SK-N-SH (cell line): ENCODE data around the gene CIITA. TPM values are rescaled to one million over a fixed set of nuclear protein-coding genes. Genes with fewer than 3 reads are reported as not detected.

Source experiments
- CTCF ChIA-PET: fragments of 300-600, 350-600 bp; formaldehyde crosslinking; extraction: SDS; loops from one replicate; lab custom pipeline; 2021; lab: Yijun Ruan, JAX
- POLR2A ChIA-PET: fragments of 350-600 bp; sonication (Branson Sonifier 250); formaldehyde crosslinking; extraction: SDS; loops from one replicate; lab custom pipeline; 2020; ENCODE audit warnings: antibody characterized with exemption, inconsistent platforms; lab: Yijun Ruan, JAX
- DNase-seq: peaks from one replicate; pipeline ENCODE4 v3.0.0; 2012
- H2AFZ ChIP-seq: fragments of 200-600 bp; sonication (generic); 2 replicates; pipeline ENCODE4 v1.8.1; 2016; ENCODE audit warnings: antibody characterized with exemption, mild to moderate bottlenecking, low read depth
- H3F3A ChIP-seq: fragments of 200-600 bp; sonication (generic); replicated peaks from 2 replicates; pipeline ENCODE3; 2016; ENCODE audit warnings: antibody characterized with exemption, mild to moderate bottlenecking; ENCODE audit not compliant: insufficient read depth
- H3K27ac ChIP-seq, 2 experiments: fragments of 200-500 bp in 1 of 2; fragments of 200-600 bp in 1 of 2; sonication (Bioruptor generic) in 1 of 2; sonication (generic), shearing (Covaris generic) in 1 of 2; 2 replicates each; pipeline versions ENCODE4 v1.5.1 to v1.6.1; 2014 to 2016; ENCODE audit warnings: low read depth in 2 of 2, inconsistent platforms in 1 of 2, low read length in 1 of 2, mild to moderate bottlenecking in 1 of 2, mixed read lengths in 1 of 2
- H3K27me3 ChIP-seq: fragments of 200-600 bp; sonication (generic), shearing (Covaris generic); 2 replicates; pipeline ENCODE4 v1.6.1; 2016; ENCODE audit warnings: mixed run types; ENCODE audit not compliant: insufficient read depth
- H3K36me3 ChIP-seq, 2 experiments: fragments of 200-500 bp in 1 of 2; fragments of 200-600 bp in 1 of 2; sonication (Bioruptor generic) in 1 of 2; sonication (generic) in 1 of 2; replicated peaks in 1 of 2; 2 replicates each; pipeline versions ENCODE3 to v1.5.1; 2014 to 2016; ENCODE audit warnings: low read length in 1 of 2, mild to moderate bottlenecking in 1 of 2; ENCODE audit not compliant: insufficient read depth in 2 of 2, control insufficient read depth in 1 of 2
- H3K4me1 ChIP-seq, 2 experiments: fragments of 200-500 bp in 1 of 2; fragments of 200-600 bp in 1 of 2; sonication (Bioruptor generic) in 1 of 2; sonication (generic), shearing (Covaris generic) in 1 of 2; 2 replicates each; pipeline versions ENCODE4 v1.5.1 to v1.6.1; 2014 to 2016; ENCODE audit warnings: low read depth in 1 of 2, low read length in 1 of 2, mixed run types in 1 of 2; ENCODE audit not compliant: insufficient read depth in 2 of 2, control insufficient read depth in 1 of 2
- H3K4me2 ChIP-seq: fragments of 200-600 bp; sonication (generic), shearing (Covaris generic); 2 replicates; pipeline ENCODE4 v1.6.1; 2017; ENCODE audit warnings: mixed run types
- H3K4me3 ChIP-seq, 2 experiments: fragments of 200-500 bp in 1 of 2; fragments of 200-600 bp in 1 of 2; sonication (Bioruptor generic) in 1 of 2; sonication (generic), shearing (Covaris generic) in 1 of 2; 2 replicates each; pipeline versions ENCODE4 v1.5.1 to v1.8.1; 2014 to 2016; ENCODE audit warnings: low read depth in 2 of 2, inconsistent platforms in 1 of 2, low read length in 1 of 2, mild to moderate bottlenecking in 1 of 2, mixed read lengths in 1 of 2, moderate library complexity in 1 of 2
- H3K79me2 ChIP-seq: fragments of 200-600 bp; sonication (generic); 2 replicates; pipeline ENCODE4 v1.8.1; 2017; ENCODE audit warnings: mild to moderate bottlenecking; ENCODE audit not compliant: insufficient read depth
- H3K9ac ChIP-seq: fragments of 200-600 bp; sonication (generic); 2 replicates; pipeline ENCODE4 v1.6.1; 2017; ENCODE audit warnings: mixed run types
- H3K9me2 ChIP-seq: fragments of 200-600 bp; sonication (generic); 2 replicates; pipeline ENCODE4 v1.6.1; 2017; ENCODE audit warnings: mixed run types
- H3K9me3 ChIP-seq: fragments of 200-600 bp; sonication (generic); 2 replicates; pipeline ENCODE4 v1.6.1; 2017; ENCODE audit warnings: mixed run types, mild to moderate bottlenecking, moderate library complexity
- H4K20me1 ChIP-seq: fragments of 200-600 bp; sonication (generic); 2 replicates; pipeline ENCODE4 v1.6.1; 2017; ENCODE audit warnings: mild to moderate bottlenecking, mixed run types; ENCODE audit not compliant: insufficient read depth
- CHD2 ChIP-seq: fragments of 150-350 bp; IDR thresholded peaks from 2 replicates; pipeline ENCODE4 v1.6.1; 2018; ENCODE audit warnings: low read length; ENCODE audit not compliant: partially characterized antibody
- ELF1 ChIP-seq: IDR thresholded peaks from 2 replicates; pipeline ENCODE4 v1.4.0; 2012
- EP300 ChIP-seq, 2 experiments: IDR thresholded peaks; 2 replicates each; pipeline versions ENCODE4 v1.4.0 to v1.6.1; 2012; ENCODE audit warnings: borderline replicate concordance in 1 of 2, low read depth in 1 of 2, low read length in 1 of 2
- EZH2phosphoT487 ChIP-seq: fragments of 200-600 bp; sonication (generic); IDR thresholded peaks from 2 replicates; pipeline ENCODE4 v1.6.1; 2017; ENCODE audit warnings: low read depth, mixed run types, mild to moderate bottlenecking, antibody characterized with exemption, moderate library complexity, borderline replicate concordance
- FOXJ3 ChIP-seq: sonication (generic); formaldehyde crosslinking; IDR thresholded peaks from 2 replicates; pipeline ENCODE4 v1.5.1; 2020; ENCODE audit warnings: mild to moderate bottlenecking, missing genetic modification reagents
- FOXM1 ChIP-seq: IDR thresholded peaks from 2 replicates; pipeline ENCODE4 v1.4.0; 2012; ENCODE audit warnings: low read depth, mild to moderate bottlenecking
- GABPA ChIP-seq: IDR thresholded peaks from 2 replicates; pipeline ENCODE4 v1.4.0; 2012; ENCODE audit warnings: low read depth, mild to moderate bottlenecking
- IRF3 ChIP-seq: fragments of 150-350 bp; IDR thresholded peaks from 2 replicates; pipeline ENCODE4 v1.6.1; 2016; ENCODE audit warnings: mild to moderate bottlenecking, low read depth, low read length
- MEF2A ChIP-seq: IDR thresholded peaks from 2 replicates; pipeline ENCODE4 v1.4.0; 2012; ENCODE audit warnings: low read depth, borderline replicate concordance
- NFIC ChIP-seq: IDR thresholded peaks from 2 replicates; pipeline ENCODE4 v1.4.0; 2012; ENCODE audit warnings: borderline replicate concordance
- NRF1 ChIP-seq: IDR thresholded peaks from 2 replicates; pipeline ENCODE4 v1.6.1; 2012; ENCODE audit warnings: low read depth, mild to moderate bottlenecking, low read length
- POLR2AphosphoS5 ChIP-seq: IDR thresholded peaks from 2 replicates; pipeline ENCODE4 v1.6.1; 2012; ENCODE audit warnings: low read depth, low read length
- SIN3A ChIP-seq: IDR thresholded peaks from 2 replicates; pipeline ENCODE4 v1.6.1; 2012; ENCODE audit warnings: low read depth, mild to moderate bottlenecking, low read length, moderate library complexity, borderline replicate concordance
- TAF1 ChIP-seq: IDR thresholded peaks from 2 replicates; pipeline ENCODE4 v1.6.1; 2012; ENCODE audit warnings: low read depth, mild to moderate bottlenecking, low read length, moderate library complexity, borderline replicate concordance
- USF1 ChIP-seq: IDR thresholded peaks from 2 replicates; pipeline ENCODE4 v1.4.0; 2012; ENCODE audit warnings: low read depth, borderline replicate concordance
- YY1 ChIP-seq: IDR thresholded peaks from 2 replicates; pipeline ENCODE4 v1.4.0; 2012; ENCODE audit warnings: low read depth, mild to moderate bottlenecking
- WGBS: methylation state at CpG from one replicate; pipeline ENCODE4 v1.1.6; 2017; ENCODE audit warnings: low lambda C conversion rate; 5-methylcytosine and 5-hydroxymethylcytosine counted together
- polyA plus RNA-seq, 3 experiments: library from polyadenylated mRNA; depleted of rRNA; stranded (reverse); fragments of >200 nt; gene quantifications; 2 replicates each; pipeline ENCODE4 v1.2.3, GENCODE V29; 2012

Gene CIITA
- polyA plus RNA-seq, 1 of the 3 experiments (the other 2 are of a cell fraction) = 0.23 TPM

DNA sequence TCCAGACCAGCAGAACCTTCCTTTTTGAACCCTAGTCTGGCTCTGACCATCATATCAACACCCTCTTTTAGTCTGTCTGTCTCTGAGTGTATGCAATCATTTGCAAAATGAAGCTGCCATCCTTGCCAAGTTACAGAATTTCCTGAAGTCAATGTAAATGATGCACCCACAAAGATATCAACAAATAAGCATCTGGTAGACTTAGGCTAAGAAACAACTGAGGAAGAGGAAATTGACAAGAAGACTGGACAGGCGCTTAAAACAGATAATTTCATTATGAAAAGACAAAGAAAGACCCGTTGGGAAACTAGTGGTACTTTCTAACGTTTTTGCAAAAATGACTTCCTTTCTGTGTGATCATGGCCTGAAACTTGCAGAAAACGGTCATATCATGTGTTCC, 24.7 kb upstream of the CIITA start (continued):
- TF ChIP-seq SIN3A (no peak), POLR2AphosphoS5 (no peak), IRF3 (no peak), GABPA (no peak)
- TF ChIP-seq, all 33 proteins: peak for 0

DNA sequence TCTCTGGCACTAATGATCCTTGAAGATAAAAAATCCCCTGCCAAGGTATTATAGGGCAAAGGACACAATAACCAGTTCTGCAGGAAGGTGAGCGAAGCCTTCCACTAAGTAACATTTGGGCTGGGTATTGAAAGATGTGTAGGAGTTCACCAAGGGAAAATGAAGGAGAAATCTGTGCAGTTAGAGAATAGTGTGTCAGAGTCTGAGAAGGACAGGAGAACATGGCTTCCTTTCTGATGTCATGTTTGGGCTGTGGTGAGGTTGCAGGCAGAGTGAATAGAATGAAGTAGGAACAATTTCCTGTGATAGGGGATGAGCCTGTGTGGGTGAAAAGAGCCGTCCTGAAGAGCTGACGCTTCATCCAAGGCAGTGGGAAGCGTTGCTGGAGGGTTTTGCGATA, 24.1 kb upstream of the CIITA start:
- H3K4me1 ChIP-seq = no peaks in the 10 kb centered on the region
- no peak overlapping the region for H3K4me2 ChIP-seq
- no peaks in the 10 kb centered on the region for H3K79me2 ChIP-seq
- no peak overlapping the region for H3K9ac ChIP-seq
- no peaks in the 10 kb centered on the region for H4K20me1 ChIP-seq
- no peak for TF ChIP-seq FOXM1
- TF ChIP-seq EZH2phosphoT487 = no peak
- no peak for TF ChIP-seq FOXJ3
- TF ChIP-seq EP300 (IDR thresholded peaks at IDR 0.05; ENCODE audit: borderline replicate concordance in 1 of 2, low read depth in 1 of 2, low read length in 1 of 2) = no peak
- TF ChIP-seq NRF1 = no peak
- no peak for TF ChIP-seq MEF2A
- TF ChIP-seq TAF1 = no peak
- no peak for TF ChIP-seq CHD2
- no peak for TF ChIP-seq NFIC
- no peaks in the 10 kb centered on the region for H3F3A ChIP-seq
- no peak overlapping the region for H2AFZ ChIP-seq
- 78% methylated on average over 5 of the region's 5 CpGs for WGBS
- no peaks in the 10 kb centered on the region for H3K9me3 ChIP-seq
- H3K27me3 ChIP-seq = no peaks in the 10 kb centered on the region; the same call in 1 of the 2 replicates
- H3K4me3 ChIP-seq = no peak overlapping the region
- DNase-seq = no peak
- H3K9me2 ChIP-seq = no peaks in the 10 kb centered on the region
- no peaks in the 10 kb centered on the region for H3K36me3 ChIP-seq
- ChIA-PET CTCF (no interaction called here), POLR2A (no interaction called here)
- no peak overlapping the region for H3K27ac ChIP-seq

DNA sequence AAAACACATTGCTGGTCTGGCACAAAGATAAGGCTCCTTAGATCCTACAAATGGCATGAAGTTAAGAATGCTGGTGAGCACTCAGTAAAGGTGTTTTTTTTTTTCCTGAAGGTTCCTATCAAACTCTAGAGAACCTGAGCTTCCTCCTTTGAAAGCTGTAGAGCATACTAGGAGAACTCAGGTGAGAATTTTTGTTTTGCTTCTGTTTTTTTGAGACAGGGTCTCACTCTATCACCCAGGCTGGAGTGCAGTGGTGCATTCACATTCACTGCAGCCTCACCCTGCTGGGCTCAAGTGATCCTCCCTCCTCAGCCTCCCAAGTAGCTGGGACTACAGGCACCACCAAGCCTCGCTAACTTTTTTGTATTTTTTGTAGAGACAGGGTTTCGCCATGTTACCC, 21.0 kb upstream of the CIITA start:
- H3K36me3 ChIP-seq = no peaks in the 10 kb centered on the region
- 63% methylated on average over 2 of the region's 2 CpGs for WGBS
- no peak overlapping the region for H3K9ac ChIP-seq
- ChIA-PET CTCF (interaction anchor here (1.1 kb wide), 1 partner anchor 28 kb away, joined by 3 read pairs; no protein-coding TSS in a partner anchor), POLR2A (no interaction called here)
- no peaks in the 10 kb centered on the region for H3K79me2 ChIP-seq
- H3K4me1 ChIP-seq = no peaks in the 10 kb centered on the region
- DNase-seq = no peak
- no peaks in the 10 kb centered on the region for H3K9me3 ChIP-seq
- H4K20me1 ChIP-seq = no peaks in the 10 kb centered on the region
- no peaks in the 10 kb centered on the region for H3K9me2 ChIP-seq
- TF ChIP-seq FOXM1 (no peak), YY1 (no peak), ELF1 (no peak), MEF2A (no peak), USF1 (no peak)
- H3K27me3 ChIP-seq = no peaks in the 10 kb centered on the region
- no peak overlapping the region for H2AFZ ChIP-seq
- H3F3A ChIP-seq = no peaks in the 10 kb centered on the region
- no peak overlapping the region for H3K4me3 ChIP-seq
- no peak overlapping the region for H3K4me2 ChIP-seq
- H3K27ac ChIP-seq = no peak overlapping the region
